OCI-LY7 (cell line): ENCODE measurements around the gene PDXP.

Experiments used
- CTCF ChIP-seq: fragments of 200-600 bp; sonication (generic); conservative IDR thresholded peaks from 2 replicates; pipeline ENCODE4 v1.5.1; 2014; ENCODE audit warnings: mild to moderate bottlenecking, antibody characterized with exemption, low read length, moderate library complexity, mixed read lengths
- EZH2phosphoT487 ChIP-seq: fragments of 200-600 bp; sonication (generic); IDR thresholded peaks from 2 replicates; pipeline ENCODE4 v1.6.1; 2018; ENCODE audit warnings: low read depth, borderline replicate concordance, mild to moderate bottlenecking, mixed run types, antibody characterized with exemption, low read length, moderate library complexity, mixed read lengths

GRCh38 chr22:37631448-37632173 lies 26.9 kb upstream of the PDXP start:
- no peak for TF ChIP-seq CTCF
- no peak for TF ChIP-seq EZH2phosphoT487
